HG02970 (cell line): ENCODE measurements around the gene DPYSL5.
"Not testable (repeated sequence)": the region's sequence is repeated elsewhere in the genome, so short reads cannot be mapped to it uniquely, and the experiment has no call there.

ENCODE experiments used
- ATAC-seq: cut with Tn5 transposase; IDR thresholded peaks from one replicate; pipeline ENCODE4 v1.9.1; 2021; ENCODE audit warnings: mild to moderate bottlenecking, moderate library complexity, moderate number of reproducible peaks; ENCODE audit not compliant: unreplicated experiment, low FRiP score

DPYSL5 gene

DNA sequence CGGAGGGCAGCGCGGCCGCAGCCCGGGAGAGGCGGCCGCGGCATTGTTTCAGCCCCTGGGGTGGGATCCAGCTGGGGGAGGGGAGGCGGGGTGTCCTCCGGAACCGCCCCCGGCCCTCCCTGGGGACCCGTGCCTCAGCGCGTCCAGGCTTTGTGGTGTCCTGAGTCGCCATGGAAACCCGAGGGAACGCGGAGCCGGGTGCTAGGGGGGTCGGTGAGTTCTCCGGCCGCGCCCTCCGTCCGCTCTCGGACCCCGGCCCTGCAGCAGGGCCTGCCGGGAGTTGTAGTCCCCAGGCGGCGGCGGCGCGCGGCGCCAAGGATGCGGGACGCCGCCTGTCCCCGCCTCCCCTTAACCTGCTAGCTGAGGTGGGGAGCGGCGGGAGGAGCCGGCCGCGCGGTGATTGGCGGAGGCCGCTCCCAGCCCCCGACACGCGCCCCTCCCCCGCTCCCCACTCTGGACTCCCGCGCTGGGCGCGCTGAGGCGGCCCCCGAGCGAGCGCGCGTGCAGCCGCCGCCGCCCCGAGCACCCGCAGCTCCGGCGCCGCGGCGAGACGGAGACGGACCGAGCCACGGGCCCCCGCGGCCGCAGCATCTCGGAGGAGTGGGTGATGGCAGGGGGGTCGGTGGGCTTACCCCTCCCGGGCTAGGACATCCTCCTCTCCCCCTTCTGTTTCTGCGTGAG, at the start of gene DPYSL5:
DPYSL5 (plus strand) TSS at position 478 of the 681 bp plus-strand sequence. CDS start 50,368 bp downstream, outside the sequence.
- ATAC-seq, result no peak

DNA sequence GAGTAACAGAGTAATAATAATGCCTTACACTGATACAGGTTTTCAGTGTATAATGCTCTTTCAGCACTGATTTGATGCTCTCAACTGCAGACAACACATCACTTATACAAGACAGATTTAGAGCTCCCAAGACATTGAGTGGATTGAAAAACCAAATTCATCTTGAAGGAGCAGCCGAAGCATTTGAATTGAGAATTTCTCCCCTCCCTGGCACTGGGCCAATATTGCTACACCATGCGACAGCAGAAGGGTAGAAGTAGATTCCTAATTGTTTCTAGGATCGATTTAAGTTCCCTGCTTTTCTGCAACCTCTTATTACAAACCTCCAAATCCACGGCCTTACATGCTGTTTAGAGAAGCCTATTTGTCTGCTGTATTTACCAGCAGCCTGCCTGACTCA, 46.6 kb upstream of the DPYSL5 start:
- no peak for ATAC-seq

GRCh38 chr2:26801796-26802195, 46.1 kb upstream of the DPYSL5 start:
- ATAC-seq, result no peak

GRCh38 chr2:26805241-26805676, 42.7 kb upstream of the DPYSL5 start:
- no peak for ATAC-seq

- ATAC-seq, result no peak
These were observed 40.0 kb upstream of the DPYSL5 start for GRCh38 chr2:26807788-26808460.

GRCh38 chr2:26809211-26809610, 38.7 kb upstream of the DPYSL5 start:
- no peak for ATAC-seq

DNA sequence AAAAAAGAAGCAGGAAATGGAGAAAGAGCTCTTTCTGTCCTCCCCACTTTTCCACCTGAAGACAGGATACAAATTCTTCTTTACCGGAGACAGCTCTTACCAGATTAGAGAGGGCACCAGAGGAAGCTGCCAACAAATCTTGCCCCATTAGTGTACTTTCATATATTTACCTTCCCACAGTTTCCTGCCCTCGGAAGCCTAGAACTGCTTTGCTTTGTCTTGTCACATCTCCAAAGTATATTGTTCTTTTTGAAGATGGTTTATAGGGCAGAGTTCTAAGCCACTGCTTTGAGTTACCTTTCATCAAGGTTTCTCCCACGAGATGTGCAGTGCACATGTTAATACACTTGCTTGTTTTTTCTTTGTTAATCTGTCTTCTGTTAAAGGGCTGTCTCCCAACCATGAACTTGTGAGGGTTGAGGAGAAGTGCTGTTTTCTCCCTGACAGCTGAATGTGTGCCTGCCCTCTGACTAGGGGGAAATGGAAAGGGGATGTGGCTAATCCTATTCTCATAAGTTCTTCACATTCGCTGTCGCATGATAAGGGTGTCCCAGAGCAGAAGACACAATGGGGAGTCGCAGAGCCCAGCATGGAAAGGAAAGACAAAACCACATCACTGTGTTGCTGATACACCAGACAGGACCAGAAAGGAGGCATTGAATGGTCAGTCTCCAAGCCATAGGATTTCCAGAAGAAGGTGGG, 37.9 kb upstream of the DPYSL5 start:
- no peak for ATAC-seq

DNA sequence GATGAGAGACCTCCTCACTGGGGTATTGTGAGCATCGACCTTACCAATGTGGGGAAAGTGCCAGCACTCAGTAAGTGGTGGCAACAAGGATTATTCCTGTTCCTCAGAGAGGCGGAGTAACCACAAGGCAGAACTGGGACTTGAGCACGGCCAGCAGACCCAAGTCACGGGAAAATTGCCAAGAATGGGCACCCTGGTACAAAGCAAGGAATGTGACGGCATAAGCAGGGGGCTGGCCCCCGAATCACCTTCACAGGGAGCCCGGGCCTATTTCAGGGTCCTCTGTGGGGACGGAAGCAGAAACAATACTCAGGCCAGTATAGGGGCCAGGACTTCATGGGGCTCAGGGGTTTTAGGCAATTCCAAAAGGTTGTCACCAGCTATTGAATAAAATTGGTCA, 36.7 kb upstream of the DPYSL5 start:
- ATAC-seq, result no peak

GRCh38 chr2:26811791-26812694, 35.9 kb upstream of the DPYSL5 start:
- ATAC-seq, result no peak

DNA sequence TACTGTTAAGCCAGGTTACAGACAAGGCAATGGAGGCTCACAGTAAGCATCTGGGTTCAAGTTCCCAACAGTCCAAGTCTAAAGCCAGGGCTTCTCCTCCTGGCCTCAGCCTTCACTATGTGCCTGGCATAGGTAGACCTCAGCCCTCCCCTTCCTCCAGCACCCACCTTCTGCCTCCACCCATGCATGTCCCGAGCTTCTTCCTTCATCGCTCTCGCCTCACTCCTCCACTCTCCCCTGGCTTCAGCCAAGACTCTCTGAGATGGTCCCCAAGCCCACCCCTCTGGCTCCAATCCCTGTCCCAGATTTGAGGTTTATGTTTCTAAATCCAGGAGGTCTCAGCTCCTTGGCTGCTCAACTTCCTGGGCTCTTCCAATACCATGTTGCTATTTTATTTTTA, 35.2 kb upstream of the DPYSL5 start:
- no peak for ATAC-seq

GRCh38 chr2:26814072-26814765, 33.7 kb upstream of the DPYSL5 start:
- not testable (repeated sequence) for ATAC-seq

GRCh38 chr2:26816893-26817292, 31.0 kb upstream of the DPYSL5 start:
- ATAC-seq, result no peak

- no peak for ATAC-seq
These were observed 29.7 kb upstream of the DPYSL5 start for GRCh38 chr2:26818255-26818654.

DNA sequence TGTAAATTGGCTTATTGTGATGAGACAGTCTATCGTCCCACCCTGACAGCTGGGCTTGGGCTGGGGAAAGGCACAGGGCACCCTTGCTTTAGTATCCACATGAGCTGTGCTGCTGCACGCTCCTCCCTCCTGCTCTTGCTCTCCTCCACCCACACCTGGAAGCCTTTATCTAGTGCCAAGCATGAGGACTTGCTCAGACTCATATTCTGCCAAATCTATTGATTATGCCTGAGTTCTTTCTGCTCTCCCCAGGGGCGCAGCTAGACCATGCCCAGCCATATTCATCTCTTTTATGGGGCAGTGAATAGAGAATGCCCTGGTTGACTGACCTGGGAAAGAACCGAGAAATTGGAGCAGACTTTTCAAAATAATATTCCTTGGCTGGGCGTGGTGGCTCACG, 29.0 kb upstream of the DPYSL5 start:
- no peak for ATAC-seq

- no peak for ATAC-seq
These were observed 27.0 kb upstream of the DPYSL5 start for GRCh38 chr2:26820932-26821331.

GRCh38 chr2:26822877-26823276, 25.1 kb upstream of the DPYSL5 start:
- ATAC-seq, result no peak

GRCh38 chr2:26838121-26838906, 9.6 kb upstream of the DPYSL5 start:
- no peak for ATAC-seq

GRCh38 chr2:26840937-26841610, 6.9 kb upstream of the DPYSL5 start:
- ATAC-seq, result no peak

DNA sequence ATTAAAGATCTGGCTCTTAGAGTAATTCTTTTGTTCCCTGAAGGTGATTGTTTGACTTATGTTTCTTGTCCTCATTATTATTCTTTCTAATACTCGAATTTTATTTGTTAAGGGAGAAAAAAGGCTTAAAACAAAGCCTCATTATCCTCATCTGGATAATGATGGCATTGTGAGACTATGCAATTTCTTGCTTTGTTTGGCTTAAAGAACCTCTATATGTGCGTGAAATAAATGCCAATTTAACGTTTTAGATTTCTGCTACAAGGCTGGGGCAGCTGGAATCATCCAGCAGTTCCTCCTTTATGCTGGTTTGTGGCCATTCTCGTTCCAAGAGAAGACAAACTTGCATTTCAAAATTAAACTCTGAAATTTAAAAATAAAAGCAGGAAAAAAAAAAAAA, 4.9 kb upstream of the DPYSL5 start:
- no peak for ATAC-seq
